Astrocyte (in vitro differentiated cells and primary cell): Measurements from ENCODE around the gene TAF3. TPM values are rescaled to one million over a fixed set of nuclear protein-coding genes. Genes with fewer than 3 reads are reported as not detected.

ENCODE experiments used
- DNase-seq: peaks from one replicate; pipeline ENCODE4 v3.0.0-alpha.2; 2010; ENCODE audit warnings: low read depth
- FAIRE-seq: peaks from 2 replicates; lab custom pipeline; 2011; peaks lifted over from hg19 to GRCh38; lab: Jason Lieb, UNC
- H2AFZ ChIP-seq: 2 replicates; pipeline ENCODE4 v1.6.0; 2012; ENCODE audit warnings: low read depth, low read length, inconsistent platforms
- H3K27ac ChIP-seq: 2 replicates; pipeline ENCODE4 v1.5.1; 2011; ENCODE audit warnings: low read depth, low read length, inconsistent platforms
- H3K27me3 ChIP-seq: 2 replicates; pipeline ENCODE4 v1.6.0; 2011; ENCODE audit warnings: low read length, inconsistent platforms; ENCODE audit not compliant: insufficient read depth
- H3K36me3 ChIP-seq: 2 replicates; pipeline ENCODE4 v1.5.1; 2011; ENCODE audit warnings: low read length, inconsistent platforms; ENCODE audit not compliant: insufficient read depth
- H3K4me1 ChIP-seq: 2 replicates; pipeline ENCODE4 v1.5.1; 2011; ENCODE audit warnings: low read length, inconsistent platforms; ENCODE audit not compliant: insufficient read depth
- H3K4me2 ChIP-seq: 2 replicates; pipeline ENCODE4 v1.6.0; 2012; ENCODE audit warnings: low read length, inconsistent platforms
- H3K4me3 ChIP-seq: 2 replicates; pipeline ENCODE4 v1.5.1; 2011; ENCODE audit warnings: low read depth, mild to moderate bottlenecking, low read length, inconsistent platforms; ENCODE audit not compliant: insufficient read depth
- H3K79me2 ChIP-seq: 2 replicates; pipeline ENCODE4 v1.6.0; 2012; ENCODE audit warnings: mild to moderate bottlenecking, low read length, inconsistent platforms; ENCODE audit not compliant: insufficient read depth
- H3K9ac ChIP-seq: 2 replicates; pipeline ENCODE4 v1.6.0; 2012; ENCODE audit warnings: mild to moderate bottlenecking, low read length, inconsistent platforms
- H3K9me3 ChIP-seq: 2 replicates; pipeline ENCODE4 v1.5.1; 2012; ENCODE audit warnings: low read depth, mild to moderate bottlenecking, low read length, inconsistent platforms; ENCODE audit not compliant: insufficient read depth
- H4K20me1 ChIP-seq: 2 replicates; pipeline ENCODE4 v1.6.0; 2012; ENCODE audit warnings: low read length, inconsistent platforms; ENCODE audit not compliant: insufficient read depth
- H3K27ac Mint-ChIP-seq: one replicate; pipeline ENCODE4 v1.8.0; 2021; ENCODE audit warnings: mild to moderate bottlenecking, mixed read lengths; ENCODE audit not compliant: unreplicated experiment
- H3K27me3 Mint-ChIP-seq: one replicate; pipeline ENCODE4 v1.8.0; 2021; ENCODE audit warnings: low read depth, mixed read lengths; ENCODE audit not compliant: unreplicated experiment
- H3K36me3 Mint-ChIP-seq: one replicate; pipeline ENCODE4 v1.8.0; 2021; ENCODE audit warnings: low read depth, mixed read lengths; ENCODE audit not compliant: unreplicated experiment
- H3K4me1 Mint-ChIP-seq: one replicate; pipeline ENCODE4 v1.8.0; 2021; ENCODE audit warnings: low read depth, mixed read lengths; ENCODE audit not compliant: unreplicated experiment
- H3K4me3 Mint-ChIP-seq: one replicate; pipeline ENCODE4 v1.8.0; 2021; ENCODE audit warnings: mild to moderate bottlenecking, moderate library complexity, mixed read lengths; ENCODE audit not compliant: unreplicated experiment
- H3K9me3 Mint-ChIP-seq: one replicate; pipeline ENCODE4 v1.8.0; 2021; ENCODE audit warnings: mild to moderate bottlenecking, mixed read lengths; ENCODE audit not compliant: unreplicated experiment
- EZH2 ChIP-seq: IDR thresholded peaks from 2 replicates; pipeline ENCODE4 v1.6.1; 2012; ENCODE audit warnings: mild to moderate bottlenecking, low read length, inconsistent platforms; ENCODE audit not compliant: insufficient read depth
- total RNA-seq: library from RNA; stranded (reverse); gene quantifications from 2 replicates; pipeline ENCODE4 v1.2.1, GENCODE V29; 2021
- TF ChIP-seq, protein P1 (sequence below): IDR thresholded peaks from 2 replicates; pipeline ENCODE4 v1.5.1; 2011; ENCODE audit warnings: low read depth, mild to moderate bottlenecking, inconsistent platforms, low read length, moderate library complexity; ENCODE audit not compliant: insufficient read depth

TAF3 gene
- total RNA-seq, 1 donor from 2014 or later = 10.2 TPM

DNA sequence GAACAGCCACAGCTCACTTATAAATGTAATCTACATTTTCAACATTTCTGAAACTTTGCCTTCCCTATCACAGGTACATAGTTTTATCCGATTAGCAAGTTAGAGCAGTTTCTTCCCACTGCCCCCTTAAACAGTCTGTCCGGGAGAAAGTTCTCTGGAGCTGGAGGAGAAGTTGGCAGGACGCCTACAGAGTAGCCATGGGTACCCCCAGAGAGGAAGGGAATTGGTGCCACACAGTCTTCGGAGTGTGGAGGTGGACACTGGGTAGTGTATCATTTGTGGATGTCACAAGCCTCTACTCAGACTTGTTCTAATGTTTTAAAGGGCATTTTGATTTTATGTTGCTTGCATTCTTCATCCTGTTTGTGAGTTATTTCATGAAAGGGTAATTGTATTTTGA, 39.0 kb downstream of the TAF3 start:
- H3K27ac ChIP-seq = no peak overlapping the region
- FAIRE-seq (no peak), DNase-seq (no peak)
- H3K4me2 ChIP-seq = no peak overlapping the region
- H3K9ac ChIP-seq = no peak overlapping the region
- no peaks in the 10 kb centered on the region for H3K9me3 ChIP-seq
- Mint-ChIP-seq H3K36me3 (peaks cover 4% of the 10 kb centered on the region), H3K9me3 (peaks cover 13% of the 10 kb centered on the region), H3K4me3 (no peak overlapping the region), H3K27me3 (no peaks in the 10 kb centered on the region), H3K4me1 (peaks cover 30% of the 10 kb centered on the region), H3K27ac (no peak overlapping the region)
- TF ChIP-seq, protein P1, sequence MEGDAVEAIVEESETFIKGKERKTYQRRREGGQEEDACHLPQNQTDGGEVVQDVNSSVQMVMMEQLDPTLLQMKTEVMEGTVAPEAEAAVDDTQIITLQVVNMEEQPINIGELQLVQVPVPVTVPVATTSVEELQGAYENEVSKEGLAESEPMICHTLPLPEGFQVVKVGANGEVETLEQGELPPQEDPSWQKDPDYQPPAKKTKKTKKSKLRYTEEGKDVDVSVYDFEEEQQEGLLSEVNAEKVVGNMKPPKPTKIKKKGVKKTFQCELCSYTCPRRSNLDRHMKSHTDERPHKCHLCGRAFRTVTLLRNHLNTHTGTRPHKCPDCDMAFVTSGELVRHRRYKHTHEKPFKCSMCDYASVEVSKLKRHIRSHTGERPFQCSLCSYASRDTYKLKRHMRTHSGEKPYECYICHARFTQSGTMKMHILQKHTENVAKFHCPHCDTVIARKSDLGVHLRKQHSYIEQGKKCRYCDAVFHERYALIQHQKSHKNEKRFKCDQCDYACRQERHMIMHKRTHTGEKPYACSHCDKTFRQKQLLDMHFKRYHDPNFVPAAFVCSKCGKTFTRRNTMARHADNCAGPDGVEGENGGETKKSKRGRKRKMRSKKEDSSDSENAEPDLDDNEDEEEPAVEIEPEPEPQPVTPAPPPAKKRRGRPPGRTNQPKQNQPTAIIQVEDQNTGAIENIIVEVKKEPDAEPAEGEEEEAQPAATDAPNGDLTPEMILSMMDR = no peak
- TF ChIP-seq EZH2 = no peak
- no peaks in the 10 kb centered on the region for H3K36me3 ChIP-seq
- no peak overlapping the region for H2AFZ ChIP-seq
- no peaks in the 10 kb centered on the region for H4K20me1 ChIP-seq
- no peaks in the 10 kb centered on the region for H3K4me1 ChIP-seq
- no peaks in the 10 kb centered on the region for H3K27me3 ChIP-seq
- H3K79me2 ChIP-seq = peaks cover 4% of the 10 kb centered on the region
- no peak overlapping the region for H3K4me3 ChIP-seq

DNA sequence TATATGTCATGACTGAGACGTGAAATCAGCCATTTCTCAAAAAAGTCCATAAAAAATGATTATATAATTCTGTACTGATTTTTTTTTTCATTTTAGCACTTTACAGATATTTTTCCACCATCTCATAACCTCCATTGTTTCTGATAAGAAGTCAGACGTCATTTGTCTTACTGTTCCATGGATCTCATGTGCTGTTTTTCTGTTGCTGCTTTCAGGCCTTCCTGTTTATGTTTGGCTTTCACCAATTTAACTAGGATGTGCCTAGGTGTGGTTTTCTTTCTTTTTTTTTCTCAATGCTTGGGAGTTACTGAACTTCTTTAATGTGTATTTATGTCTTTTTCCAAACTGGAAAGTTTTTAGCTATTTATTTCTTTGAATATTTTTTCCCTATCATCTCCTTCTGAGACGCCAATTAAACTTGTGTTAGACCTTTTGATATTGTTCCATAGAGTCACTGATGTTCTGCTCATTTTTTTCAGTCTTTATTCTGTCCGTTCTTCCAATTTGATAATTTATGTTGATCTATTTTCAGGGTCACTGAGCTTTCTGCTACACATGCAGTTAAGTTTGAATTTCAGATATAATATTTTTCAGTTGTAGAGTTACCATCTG, 43.3 kb downstream of the TAF3 start:
- H3K4me3 ChIP-seq = no peak overlapping the region
- Mint-ChIP-seq H3K4me3 (no peak overlapping the region), H3K4me1 (peaks cover 29% of the 10 kb centered on the region), H3K27me3 (no peaks in the 10 kb centered on the region), H3K36me3 (peaks cover 4% of the 10 kb centered on the region), H3K27ac (no peak overlapping the region), H3K9me3 (peaks cover 20% of the 10 kb centered on the region)
- no peaks in the 10 kb centered on the region for H3K36me3 ChIP-seq
- no peaks in the 10 kb centered on the region for H3K27me3 ChIP-seq
- TF ChIP-seq, protein P1 = no peak
- no peak for TF ChIP-seq EZH2
- H3K79me2 ChIP-seq = peaks cover 5% of the 10 kb centered on the region
- no peak for FAIRE-seq
- no peaks in the 10 kb centered on the region for H3K4me1 ChIP-seq
- H4K20me1 ChIP-seq = no peaks in the 10 kb centered on the region
- H3K9me3 ChIP-seq = no peaks in the 10 kb centered on the region
- no peak overlapping the region for H3K9ac ChIP-seq
- H3K27ac ChIP-seq = no peak overlapping the region
- H2AFZ ChIP-seq = no peak overlapping the region
- H3K4me2 ChIP-seq = no peak overlapping the region
- DNase-seq = no peak

DNA sequence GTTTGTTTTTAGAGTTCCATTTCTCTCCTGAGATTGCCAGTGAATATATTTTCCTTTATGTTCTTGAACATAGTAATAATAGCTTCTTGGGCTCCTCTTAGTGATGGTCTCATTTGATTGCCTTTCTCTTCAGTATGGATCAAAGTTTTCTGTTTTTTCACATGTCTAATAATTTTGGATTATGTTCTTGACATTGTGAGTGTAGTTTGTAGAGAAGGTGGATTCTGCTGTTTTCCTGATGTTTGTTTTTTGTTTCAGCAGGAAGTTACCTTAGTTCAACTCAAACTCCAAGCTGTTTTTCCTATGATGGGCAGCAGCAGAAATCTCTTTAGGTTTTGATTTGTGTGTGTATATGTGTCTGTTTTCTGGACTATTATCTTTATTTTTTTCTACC, 43.8 kb downstream of the TAF3 start:
- no peak overlapping the region for H3K9ac ChIP-seq
- DNase-seq = no peak
- Mint-ChIP-seq H3K27me3 (no peaks in the 10 kb centered on the region), H3K4me3 (no peak overlapping the region), H3K27ac (no peak overlapping the region), H3K36me3 (peaks cover 4% of the 10 kb centered on the region), H3K4me1 (peaks cover 25% of the 10 kb centered on the region), H3K9me3 (peaks cover 20% of the 10 kb centered on the region)
- no peaks in the 10 kb centered on the region for H3K4me1 ChIP-seq
- H2AFZ ChIP-seq = no peak overlapping the region
- H3K79me2 ChIP-seq = peaks cover 5% of the 10 kb centered on the region
- H3K36me3 ChIP-seq = no peaks in the 10 kb centered on the region
- H3K4me3 ChIP-seq = no peak overlapping the region
- no peak overlapping the region for H3K4me2 ChIP-seq
- H3K27ac ChIP-seq = no peak overlapping the region
- no peaks in the 10 kb centered on the region for H3K9me3 ChIP-seq
- H3K27me3 ChIP-seq = no peaks in the 10 kb centered on the region
- FAIRE-seq = no peak
- H4K20me1 ChIP-seq = no peaks in the 10 kb centered on the region
- no peak for TF ChIP-seq EZH2
- TF ChIP-seq, protein P1 = no peak
